ENCODE results near the gene P2RY2.
"Not testable (repeated sequence)": the region's sequence is repeated elsewhere in the genome, so short reads cannot be mapped to it uniquely, and the experiment has no call there.

Gene P2RY2

DNA sequence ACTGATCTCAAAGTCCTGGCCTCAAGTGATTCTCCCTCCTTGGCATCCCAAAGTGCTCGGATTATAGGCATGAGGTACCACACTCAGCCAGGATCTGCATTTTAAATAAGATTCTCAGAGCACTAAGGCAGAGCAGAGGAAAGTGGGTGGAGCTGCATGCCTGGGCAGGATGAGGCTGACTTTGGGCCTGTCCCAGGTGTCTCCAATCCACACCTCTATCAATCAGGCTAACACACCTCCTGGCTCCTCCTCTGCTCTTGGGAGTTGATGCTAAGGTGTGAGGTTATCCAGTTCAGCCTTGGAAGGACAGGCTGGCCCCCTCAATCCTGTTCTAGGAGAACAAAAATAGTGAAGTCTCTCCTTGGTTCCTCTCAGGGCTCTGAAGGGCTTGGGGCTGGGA lies 30.2 kb upstream of the P2RY2 start:
- no peak for DNase-seq (ENCODE audit: low read depth in 2 of 2)

DNA sequence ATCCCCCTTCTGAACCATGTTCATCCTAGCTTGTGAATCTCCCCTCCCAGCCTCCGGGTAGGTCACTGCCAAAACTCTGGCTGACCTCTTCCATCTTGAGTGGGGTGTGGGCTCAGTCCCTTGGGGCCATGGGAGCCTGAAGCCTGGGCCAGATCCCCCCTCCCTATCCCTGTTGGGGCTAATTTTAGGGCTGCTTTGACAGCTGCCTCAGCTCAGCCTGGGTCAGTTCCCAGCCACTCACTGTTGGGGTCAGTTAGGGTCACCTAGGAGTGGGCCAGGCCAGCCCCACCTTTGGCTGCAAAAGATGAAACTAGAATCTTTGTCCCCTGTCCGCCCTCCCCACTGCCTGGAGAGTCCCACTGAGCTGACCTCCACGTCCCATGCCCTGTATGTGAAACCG lies 29.8 kb upstream of the P2RY2 start:
- no peak for DNase-seq (ENCODE audit: low read depth in 2 of 2)

GRCh38 chr11:73189315-73189714 lies 28.8 kb upstream of the P2RY2 start:
- DNase-seq (ENCODE audit: low read depth in 2 of 2): no peak

DNA sequence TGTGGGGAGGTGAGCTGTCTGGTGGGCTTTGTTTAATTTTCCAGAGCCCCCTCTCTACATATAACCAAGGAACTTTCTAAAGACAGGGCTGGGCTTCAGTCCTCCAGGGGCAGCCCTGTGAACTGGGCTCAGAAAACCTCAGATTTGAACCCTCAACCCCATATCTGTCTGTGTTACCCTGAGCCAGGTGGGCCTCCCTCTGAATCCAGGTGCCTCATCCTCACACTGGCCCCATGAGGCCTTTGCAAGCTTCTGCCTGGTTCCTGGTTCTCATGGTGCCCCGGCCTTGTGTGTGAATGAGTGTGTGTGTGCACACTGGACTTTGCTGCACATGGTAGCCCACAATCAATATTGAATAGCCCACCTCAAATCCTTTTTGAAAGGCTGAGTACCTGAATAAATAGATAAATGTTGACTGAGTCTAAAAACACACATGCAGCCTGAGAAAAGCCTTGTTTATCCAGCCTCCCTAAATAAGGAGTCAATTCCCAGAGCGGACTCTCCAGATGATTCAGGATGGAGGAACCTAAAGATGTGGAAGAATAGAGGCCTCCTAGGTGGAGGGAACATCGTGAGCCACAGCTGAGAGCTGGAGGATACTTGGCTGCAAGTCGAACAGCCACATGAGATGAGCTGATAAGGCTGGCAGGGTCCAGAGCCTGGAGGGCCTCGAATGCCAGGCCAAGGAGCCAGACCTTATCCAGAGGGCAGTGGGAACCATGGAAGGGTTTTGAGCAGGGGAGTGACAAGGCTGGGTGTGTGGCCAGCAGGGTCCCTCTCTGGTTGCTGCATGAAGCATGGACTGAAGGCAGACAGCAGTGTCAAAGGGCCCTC lies 28.1 kb upstream of the P2RY2 start:
- no peak for DNase-seq (ENCODE audit: low read depth in 2 of 2)

- DNase-seq (ENCODE audit: low read depth in 2 of 2): no peak
Observed at GRCh38 chr11:73190557-73190885, 27.6 kb upstream of the P2RY2 start.

DNA sequence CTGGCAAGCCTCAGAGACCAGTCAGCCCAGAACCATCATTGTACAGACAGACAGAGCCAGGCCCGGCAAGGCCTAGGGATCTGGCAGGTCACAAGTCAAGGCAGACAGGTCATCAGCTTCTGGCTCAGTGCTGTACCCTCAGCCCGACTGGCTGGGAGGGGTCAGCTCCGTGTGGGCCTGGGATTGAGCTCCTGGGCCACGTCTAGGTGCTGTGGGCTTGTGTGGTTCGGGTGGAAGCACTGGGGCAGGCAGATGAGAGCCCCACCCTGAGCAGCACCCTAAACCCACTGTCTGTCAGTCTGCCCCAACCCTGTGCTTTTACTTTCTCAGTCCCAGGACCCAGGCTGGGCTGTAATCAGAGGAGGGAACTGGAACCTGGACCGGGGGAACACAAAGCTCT lies 26.9 kb upstream of the P2RY2 start:
- DNase-seq (ENCODE audit: low read depth in 2 of 2): no peak

DNA sequence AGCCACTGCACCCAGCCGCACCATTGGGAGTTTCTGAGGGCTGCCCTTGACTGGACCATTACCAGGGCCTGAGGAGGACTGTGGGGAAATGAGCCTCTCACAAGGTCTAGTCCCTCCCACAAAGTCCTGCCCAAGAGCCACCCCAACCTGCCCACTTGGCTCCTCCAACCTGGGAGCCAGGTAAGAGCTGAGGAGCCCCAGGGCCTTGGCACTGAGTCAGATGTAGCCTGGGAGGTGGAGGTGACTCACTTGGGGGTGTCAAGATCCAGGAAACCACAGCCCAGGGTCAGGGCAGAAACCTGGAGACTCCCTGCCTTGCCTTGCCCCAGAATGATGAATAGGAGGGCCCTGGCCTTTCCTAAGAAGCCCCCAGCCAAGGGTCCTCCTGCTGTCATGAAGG lies 25.8 kb upstream of the P2RY2 start:
- no peak for DNase-seq (ENCODE audit: low read depth in 2 of 2)

DNA sequence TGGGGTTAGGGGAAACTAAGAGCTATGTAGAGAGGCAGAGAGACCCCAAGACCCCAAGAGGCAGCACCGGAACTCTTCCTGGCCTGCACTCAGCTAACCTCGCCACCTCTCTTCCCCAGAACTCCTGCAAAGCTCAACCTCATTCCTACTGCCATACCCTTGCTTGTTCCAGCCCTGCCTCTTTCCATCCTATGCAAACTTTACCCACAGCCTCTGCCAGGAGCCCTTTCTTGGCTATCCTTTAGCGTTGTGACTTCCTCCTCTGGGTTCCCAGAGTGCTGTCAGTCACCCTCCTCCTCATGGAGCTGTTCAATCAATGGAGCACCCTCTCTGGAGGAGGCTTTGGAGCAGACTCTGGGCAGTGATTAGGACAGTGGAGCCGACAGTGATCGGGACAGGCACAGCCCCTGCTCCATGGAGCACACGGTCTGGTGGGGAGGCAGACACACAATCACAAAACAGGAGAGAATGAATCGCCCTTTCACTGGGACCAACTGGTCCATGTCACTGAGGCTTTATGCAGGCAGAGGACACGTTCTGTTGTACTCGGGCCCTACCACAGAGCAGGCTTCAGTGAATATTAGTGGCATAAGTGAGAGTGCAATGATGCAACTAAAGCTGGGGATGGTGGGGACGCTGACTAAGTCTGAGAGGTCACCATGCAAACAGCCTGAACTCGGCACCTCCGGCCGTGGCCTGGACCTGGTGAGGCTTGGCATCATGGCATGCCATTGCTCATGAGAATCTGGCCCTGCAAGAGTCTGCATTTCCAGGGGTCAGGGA lies 24.6 kb upstream of the P2RY2 start:
- no peak for DNase-seq (ENCODE audit: low read depth in 2 of 2)

DNA sequence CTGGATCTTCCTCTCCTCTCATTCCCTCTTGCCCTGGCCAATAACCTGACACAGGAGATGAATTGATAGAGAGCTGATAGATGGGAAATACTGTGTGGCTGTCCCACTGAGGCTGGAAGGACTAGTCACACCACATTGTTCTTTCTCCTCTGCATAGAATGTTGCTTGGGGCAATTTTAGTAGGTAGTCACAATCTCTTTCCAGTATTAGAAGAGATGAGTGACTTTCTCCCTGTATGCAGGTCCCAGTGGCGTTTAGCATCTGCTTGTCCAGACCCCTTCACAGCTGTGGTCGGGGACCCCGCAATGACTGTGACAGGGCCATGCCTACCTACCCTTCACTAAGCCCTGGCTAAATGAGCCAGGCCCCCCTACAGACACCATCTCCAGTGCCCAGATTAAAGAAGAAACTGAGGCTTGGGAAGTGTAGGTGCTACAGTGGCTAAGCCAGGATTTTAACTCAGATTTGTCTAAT lies 24.0 kb upstream of the P2RY2 start:
- DNase-seq (ENCODE audit: low read depth in 2 of 2): no peak

GRCh38 chr11:73194593-73194992 lies 23.5 kb upstream of the P2RY2 start:
- no peak for DNase-seq (ENCODE audit: low read depth in 2 of 2)

DNA sequence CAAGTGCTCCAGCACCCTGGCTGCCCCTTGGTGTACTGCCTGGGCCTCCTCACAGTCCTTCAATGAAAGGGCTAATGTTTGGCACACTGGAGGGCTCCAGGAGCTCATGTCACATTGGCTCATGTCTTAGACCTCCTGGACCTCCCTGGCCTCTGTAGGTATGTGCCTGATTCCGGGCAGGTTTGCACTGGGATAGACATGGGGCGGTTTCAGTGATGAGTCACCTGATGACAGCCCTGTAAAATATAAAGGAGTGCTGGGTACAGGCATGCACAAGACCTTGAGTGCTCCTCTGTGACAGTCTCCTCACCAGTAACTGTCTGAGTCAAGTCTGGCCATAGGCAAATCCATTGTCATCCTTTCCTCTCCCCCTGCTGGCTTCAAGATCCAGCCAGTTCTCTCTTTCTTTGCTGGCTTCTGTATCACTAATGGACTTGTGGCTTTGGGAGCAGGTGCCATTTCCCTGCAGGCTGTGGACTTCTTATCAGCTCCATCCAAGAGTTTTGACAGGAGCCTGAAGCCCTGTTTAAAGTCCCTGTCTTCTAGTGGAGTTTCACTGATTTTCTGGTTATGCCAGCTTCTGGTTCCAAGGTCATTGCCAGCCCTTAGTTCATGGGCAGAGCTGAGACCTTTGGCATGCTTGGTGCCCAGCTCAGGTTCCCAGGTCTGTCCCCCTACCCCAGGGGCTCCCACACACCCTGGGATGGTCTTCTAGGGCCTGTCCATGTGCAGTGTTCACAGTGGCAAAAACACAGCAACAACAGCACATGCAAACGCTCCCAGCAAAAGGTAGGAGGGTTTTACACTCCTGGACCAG lies 22.7 kb upstream of the P2RY2 start:
- DNase-seq (ENCODE audit: low read depth in 2 of 2): no peak

- DNase-seq (ENCODE audit: low read depth in 2 of 2): no peak
Observed at GRCh38 chr11:73196576-73196975, 21.5 kb upstream of the P2RY2 start.

GRCh38 chr11:73197348-73197747 lies 20.7 kb upstream of the P2RY2 start:
- DNase-seq (ENCODE audit: low read depth in 2 of 2): no peak

DNA sequence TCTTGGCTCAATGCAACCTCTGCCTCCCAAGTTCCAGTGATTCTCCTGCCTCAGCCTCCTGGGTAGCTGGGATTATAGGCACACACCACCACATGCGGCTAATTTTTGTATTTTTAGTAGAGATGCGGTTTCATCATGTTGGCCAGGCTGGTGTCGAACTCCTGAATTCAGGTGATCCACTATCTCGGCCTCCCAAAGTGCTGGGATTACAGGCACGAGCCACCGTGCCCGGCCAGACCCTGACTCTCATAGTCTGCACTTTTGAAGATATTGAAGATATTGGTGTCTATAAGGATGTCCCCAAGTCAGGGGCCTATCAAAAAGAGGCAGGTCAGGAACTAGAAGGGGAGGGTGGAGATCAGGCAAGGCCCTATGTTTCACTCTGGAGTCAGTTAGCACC lies 20.3 kb upstream of the P2RY2 start:
- not testable (repeated sequence) for DNase-seq (ENCODE audit: low read depth in 2 of 2)

- no peak for DNase-seq (ENCODE audit: low read depth in 2 of 2)
Observed at GRCh38 chr11:73198677-73199076, 19.4 kb upstream of the P2RY2 start.

DNA sequence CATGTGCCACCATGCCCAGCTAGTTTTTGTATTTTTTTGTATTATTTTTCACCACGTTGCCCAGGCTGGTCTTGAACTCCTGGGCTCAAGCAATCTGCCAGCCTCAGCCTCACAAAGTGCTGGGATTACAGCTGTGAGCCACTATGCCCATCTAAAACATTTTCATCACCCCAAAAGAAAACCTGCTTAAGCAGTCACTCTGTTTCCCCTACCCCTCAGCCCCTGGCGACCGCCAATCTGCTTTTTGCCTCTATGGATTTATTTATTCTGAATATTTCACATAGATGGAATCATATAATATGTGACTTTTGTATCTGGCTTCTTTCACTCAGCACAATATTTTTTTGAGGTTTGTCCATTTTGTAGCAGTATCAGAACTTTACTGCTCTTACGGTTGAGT lies 18.6 kb upstream of the P2RY2 start:
- no peak for DNase-seq (ENCODE audit: low read depth in 2 of 2)

GRCh38 chr11:73200256-73200655 lies 17.8 kb upstream of the P2RY2 start:
- DNase-seq (ENCODE audit: low read depth in 2 of 2): no peak

- no peak for DNase-seq (ENCODE audit: low read depth in 2 of 2)
Observed at GRCh38 chr11:73201249-73201648, 16.8 kb upstream of the P2RY2 start.

DNA sequence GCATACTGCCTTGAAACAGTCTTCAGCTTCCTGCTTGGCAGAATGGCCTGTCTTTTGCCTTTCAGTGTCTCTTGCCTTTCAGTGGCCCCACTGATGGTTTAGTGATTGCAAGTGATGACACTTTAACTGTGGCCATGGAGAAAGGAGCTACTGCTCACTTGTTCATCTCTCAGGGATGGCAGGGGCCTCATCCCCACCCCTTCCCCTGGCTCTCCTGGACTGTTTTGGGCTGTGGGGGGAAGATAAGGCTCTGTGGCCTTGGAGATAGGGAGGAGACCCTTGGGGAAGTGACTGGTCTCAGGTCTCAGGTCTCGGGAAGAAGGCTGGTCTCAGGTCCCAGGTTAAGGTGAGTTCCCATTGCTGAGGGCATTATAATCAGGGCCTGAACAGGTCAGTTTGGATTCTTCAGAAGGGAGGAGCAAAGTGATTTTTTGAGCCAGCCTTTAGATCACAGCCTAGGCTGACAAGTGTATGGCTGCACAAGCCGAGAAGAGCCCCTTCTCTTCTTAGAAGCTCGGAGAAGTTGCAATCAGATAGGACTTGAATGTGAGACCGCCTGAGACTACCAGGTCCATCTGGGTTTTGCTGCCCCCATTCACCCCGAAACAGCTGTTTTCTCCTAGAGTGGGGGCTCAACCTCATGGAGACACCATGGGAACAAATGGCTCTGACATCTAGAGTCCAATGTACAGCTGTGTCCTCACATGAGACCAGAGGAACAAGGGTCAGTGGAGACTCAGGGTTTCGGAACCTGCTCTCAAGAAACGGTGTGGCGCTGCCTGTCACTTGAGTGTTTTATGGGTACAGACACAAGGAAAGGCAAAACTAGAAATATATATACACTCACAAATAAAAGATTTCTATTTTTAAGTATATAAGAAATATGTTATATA lies 15.9 kb upstream of the P2RY2 start:
- DNase-seq (ENCODE audit: low read depth in 2 of 2): no peak

- DNase-seq (ENCODE audit: low read depth in 2 of 2): no peak
Observed at GRCh38 chr11:73203322-73203721, 14.8 kb upstream of the P2RY2 start.

GRCh38 chr11:73203790-73204189 lies 14.3 kb upstream of the P2RY2 start:
- DNase-seq (ENCODE audit: low read depth in 2 of 2): no peak

All from stimulated activated CD8-positive, alpha-beta memory T cell treated with anti-CD3 and anti-CD28 coated beads, Interleukin-7, amount 100 ng/mL, for 4 hours (primary cell).